SK-N-SH (cell line): ENCODE data around the gene MOSPD2. TPM values are rescaled to one million over a fixed set of nuclear protein-coding genes. Genes with fewer than 3 reads are reported as not detected.

Experiments used
- CTCF ChIA-PET: fragments of 300-600, 350-600 bp; formaldehyde crosslinking; extraction: SDS; loops from one replicate; lab custom pipeline; 2021; lab: Yijun Ruan, JAX
- POLR2A ChIA-PET: fragments of 350-600 bp; sonication (Branson Sonifier 250); formaldehyde crosslinking; extraction: SDS; loops from one replicate; lab custom pipeline; 2020; ENCODE audit warnings: antibody characterized with exemption, inconsistent platforms; lab: Yijun Ruan, JAX
- DNase-seq: peaks from one replicate; pipeline ENCODE4 v3.0.0; 2012
- H2AFZ ChIP-seq: fragments of 200-600 bp; sonication (generic); 2 replicates; pipeline ENCODE4 v1.8.1; 2016; ENCODE audit warnings: antibody characterized with exemption, mild to moderate bottlenecking, low read depth
- H3F3A ChIP-seq: fragments of 200-600 bp; sonication (generic); replicated peaks from 2 replicates; pipeline ENCODE3; 2016; ENCODE audit warnings: antibody characterized with exemption, mild to moderate bottlenecking; ENCODE audit not compliant: insufficient read depth
- H3K27ac ChIP-seq, 2 experiments: fragments of 200-500 bp in 1 of 2; fragments of 200-600 bp in 1 of 2; sonication (Bioruptor generic) in 1 of 2; sonication (generic), shearing (Covaris generic) in 1 of 2; 2 replicates each; pipeline versions ENCODE4 v1.5.1 to v1.6.1; 2014 to 2016; ENCODE audit warnings: low read depth in 2 of 2, inconsistent platforms in 1 of 2, low read length in 1 of 2, mild to moderate bottlenecking in 1 of 2, mixed read lengths in 1 of 2
- H3K27me3 ChIP-seq: fragments of 200-600 bp; sonication (generic), shearing (Covaris generic); 2 replicates; pipeline ENCODE4 v1.6.1; 2016; ENCODE audit warnings: mixed run types; ENCODE audit not compliant: insufficient read depth
- H3K36me3 ChIP-seq, 2 experiments: fragments of 200-500 bp in 1 of 2; fragments of 200-600 bp in 1 of 2; sonication (Bioruptor generic) in 1 of 2; sonication (generic) in 1 of 2; replicated peaks in 1 of 2; 2 replicates each; pipeline versions ENCODE3 to v1.5.1; 2014 to 2016; ENCODE audit warnings: low read length in 1 of 2, mild to moderate bottlenecking in 1 of 2; ENCODE audit not compliant: insufficient read depth in 2 of 2, control insufficient read depth in 1 of 2
- H3K4me1 ChIP-seq, 2 experiments: fragments of 200-500 bp in 1 of 2; fragments of 200-600 bp in 1 of 2; sonication (Bioruptor generic) in 1 of 2; sonication (generic), shearing (Covaris generic) in 1 of 2; 2 replicates each; pipeline versions ENCODE4 v1.5.1 to v1.6.1; 2014 to 2016; ENCODE audit warnings: low read depth in 1 of 2, low read length in 1 of 2, mixed run types in 1 of 2; ENCODE audit not compliant: insufficient read depth in 2 of 2, control insufficient read depth in 1 of 2
- H3K4me2 ChIP-seq: fragments of 200-600 bp; sonication (generic), shearing (Covaris generic); 2 replicates; pipeline ENCODE4 v1.6.1; 2017; ENCODE audit warnings: mixed run types
- H3K4me3 ChIP-seq, 2 experiments: fragments of 200-500 bp in 1 of 2; fragments of 200-600 bp in 1 of 2; sonication (Bioruptor generic) in 1 of 2; sonication (generic), shearing (Covaris generic) in 1 of 2; 2 replicates each; pipeline versions ENCODE4 v1.5.1 to v1.8.1; 2014 to 2016; ENCODE audit warnings: low read depth in 2 of 2, inconsistent platforms in 1 of 2, low read length in 1 of 2, mild to moderate bottlenecking in 1 of 2, mixed read lengths in 1 of 2, moderate library complexity in 1 of 2
- H3K79me2 ChIP-seq: fragments of 200-600 bp; sonication (generic); 2 replicates; pipeline ENCODE4 v1.8.1; 2017; ENCODE audit warnings: mild to moderate bottlenecking; ENCODE audit not compliant: insufficient read depth
- H3K9ac ChIP-seq: fragments of 200-600 bp; sonication (generic); 2 replicates; pipeline ENCODE4 v1.6.1; 2017; ENCODE audit warnings: mixed run types
- H3K9me2 ChIP-seq: fragments of 200-600 bp; sonication (generic); 2 replicates; pipeline ENCODE4 v1.6.1; 2017; ENCODE audit warnings: mixed run types
- H3K9me3 ChIP-seq: fragments of 200-600 bp; sonication (generic); 2 replicates; pipeline ENCODE4 v1.6.1; 2017; ENCODE audit warnings: mixed run types, mild to moderate bottlenecking, moderate library complexity
- H4K20me1 ChIP-seq: fragments of 200-600 bp; sonication (generic); 2 replicates; pipeline ENCODE4 v1.6.1; 2017; ENCODE audit warnings: mild to moderate bottlenecking, mixed run types; ENCODE audit not compliant: insufficient read depth
- FOXJ3 ChIP-seq: sonication (generic); formaldehyde crosslinking; IDR thresholded peaks from 2 replicates; pipeline ENCODE4 v1.5.1; 2020; ENCODE audit warnings: mild to moderate bottlenecking, missing genetic modification reagents
- FOXM1 ChIP-seq: IDR thresholded peaks from 2 replicates; pipeline ENCODE4 v1.4.0; 2012; ENCODE audit warnings: low read depth, mild to moderate bottlenecking
- NRF1 ChIP-seq: IDR thresholded peaks from 2 replicates; pipeline ENCODE4 v1.6.1; 2012; ENCODE audit warnings: low read depth, mild to moderate bottlenecking, low read length
- POLR2AphosphoS5 ChIP-seq: IDR thresholded peaks from 2 replicates; pipeline ENCODE4 v1.6.1; 2012; ENCODE audit warnings: low read depth, low read length
- RAD21 ChIP-seq: IDR thresholded peaks from 2 replicates; pipeline ENCODE4 v1.6.1; 2012; ENCODE audit warnings: mild to moderate bottlenecking, low read length
- RCOR1 ChIP-seq: fragments of 150-350 bp; IDR thresholded peaks from 2 replicates; pipeline ENCODE4 v1.6.1; 2017; ENCODE audit warnings: antibody characterized with exemption, low read length
- SIN3A ChIP-seq: IDR thresholded peaks from 2 replicates; pipeline ENCODE4 v1.6.1; 2012; ENCODE audit warnings: low read depth, mild to moderate bottlenecking, low read length, moderate library complexity, borderline replicate concordance
- SMC3 ChIP-seq: IDR thresholded peaks from 2 replicates; pipeline ENCODE4 v1.6.1; 2012; ENCODE audit warnings: low read depth, low read length, improper control_type of control experiment
- TEAD4 ChIP-seq: IDR thresholded peaks from 2 replicates; pipeline ENCODE4 v1.4.0; 2012; ENCODE audit warnings: mild to moderate bottlenecking, borderline replicate concordance; ENCODE audit not compliant: insufficient read depth
- YY1 ChIP-seq: IDR thresholded peaks from 2 replicates; pipeline ENCODE4 v1.4.0; 2012; ENCODE audit warnings: low read depth, mild to moderate bottlenecking
- WGBS: methylation state at CpG from one replicate; pipeline ENCODE4 v1.1.6; 2017; ENCODE audit warnings: low lambda C conversion rate; 5-methylcytosine and 5-hydroxymethylcytosine counted together
- polyA plus RNA-seq, 3 experiments: library from polyadenylated mRNA; depleted of rRNA; stranded (reverse); fragments of >200 nt; gene quantifications; 2 replicates each; pipeline ENCODE4 v1.2.3, GENCODE V29; 2012
- TF ChIP-seq, protein P1 (sequence below): IDR thresholded peaks from 2 replicates; pipeline ENCODE4 v1.4.0; 2012; ENCODE audit warnings: low read depth, borderline replicate concordance
- TF ChIP-seq, protein P2 (sequence below): IDR thresholded peaks from 2 replicates; pipeline ENCODE4 v1.4.0; 2012; ENCODE audit warnings: low read depth, borderline replicate concordance
- TF ChIP-seq, protein P3 (sequence below): IDR thresholded peaks from 2 replicates; pipeline ENCODE4 v1.6.1; 2012; ENCODE audit warnings: mild to moderate bottlenecking, low read depth, low read length, moderate library complexity
- TF ChIP-seq, protein P4 (sequence below): fragments of 150-350 bp; IDR thresholded peaks from 2 replicates; pipeline ENCODE4 v1.6.1; 2017; ENCODE audit warnings: antibody characterized with exemption, low read length, low read depth, borderline replicate concordance
- TF ChIP-seq, protein P5 (sequence below): fragments of 150-350 bp; IDR thresholded peaks from 2 replicates; pipeline ENCODE4 v1.6.1; 2016; ENCODE audit warnings: mild to moderate bottlenecking, low read depth, low read length
- TF ChIP-seq, protein P6 (sequence below): IDR thresholded peaks from 2 replicates; pipeline ENCODE4; 2012
- TF ChIP-seq, protein P7 (sequence below): fragments of 200-600 bp; sonication (generic); IDR thresholded peaks from 2 replicates; pipeline ENCODE4 v1.6.1; 2017; ENCODE audit warnings: antibody characterized with exemption, mild to moderate bottlenecking, moderate library complexity

MOSPD2 gene
- polyA plus RNA-seq, 1 of the 3 experiments (the other 2 are of a cell fraction), result 7.6 TPM

DNA sequence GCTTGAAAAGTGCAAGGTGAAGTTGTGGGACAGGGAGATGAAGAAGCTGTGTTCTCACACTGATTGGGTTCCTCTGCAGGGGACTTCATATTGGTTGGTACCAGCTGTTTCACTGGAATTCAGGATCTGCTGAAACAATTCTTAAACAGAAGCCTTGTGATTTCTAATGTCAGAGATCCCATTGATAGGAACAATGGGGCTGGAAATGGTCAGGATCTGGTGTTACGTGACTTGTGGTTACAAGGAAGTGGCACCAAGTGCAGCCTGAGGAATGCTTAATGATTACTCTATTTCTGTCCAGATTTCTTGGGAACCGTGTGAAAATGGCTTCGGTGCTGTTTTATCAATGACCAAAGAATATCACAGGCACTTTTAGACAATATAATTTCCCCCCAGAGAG lies 68.1 kb downstream of the MOSPD2 start:
- 50% methylated on average over 3 of the region's 3 CpGs for whole genome bisulfite sequencing
- H3K9me3 ChIP-seq, result no peaks in the 10 kb centered on the region
- H3K27me3 ChIP-seq, result no peaks in the 10 kb centered on the region
- no peaks in the 10 kb centered on the region for H3F3A ChIP-seq
- no peak overlapping the region for H3K4me2 ChIP-seq
- DNase-seq, result no peak
- CTCF ChIA-PET, result no interaction called here
- H3K4me3 ChIP-seq, result no peak overlapping the region
- H3K79me2 ChIP-seq, result no peaks in the 10 kb centered on the region
- H4K20me1 ChIP-seq, result no peaks in the 10 kb centered on the region
- H3K27ac ChIP-seq, result no peak overlapping the region
- TF ChIP-seq SMC3, result no peak
- TF ChIP-seq FOXJ3 (CRISPR knock-in tag), result no peak
- TF ChIP-seq, protein P1, sequence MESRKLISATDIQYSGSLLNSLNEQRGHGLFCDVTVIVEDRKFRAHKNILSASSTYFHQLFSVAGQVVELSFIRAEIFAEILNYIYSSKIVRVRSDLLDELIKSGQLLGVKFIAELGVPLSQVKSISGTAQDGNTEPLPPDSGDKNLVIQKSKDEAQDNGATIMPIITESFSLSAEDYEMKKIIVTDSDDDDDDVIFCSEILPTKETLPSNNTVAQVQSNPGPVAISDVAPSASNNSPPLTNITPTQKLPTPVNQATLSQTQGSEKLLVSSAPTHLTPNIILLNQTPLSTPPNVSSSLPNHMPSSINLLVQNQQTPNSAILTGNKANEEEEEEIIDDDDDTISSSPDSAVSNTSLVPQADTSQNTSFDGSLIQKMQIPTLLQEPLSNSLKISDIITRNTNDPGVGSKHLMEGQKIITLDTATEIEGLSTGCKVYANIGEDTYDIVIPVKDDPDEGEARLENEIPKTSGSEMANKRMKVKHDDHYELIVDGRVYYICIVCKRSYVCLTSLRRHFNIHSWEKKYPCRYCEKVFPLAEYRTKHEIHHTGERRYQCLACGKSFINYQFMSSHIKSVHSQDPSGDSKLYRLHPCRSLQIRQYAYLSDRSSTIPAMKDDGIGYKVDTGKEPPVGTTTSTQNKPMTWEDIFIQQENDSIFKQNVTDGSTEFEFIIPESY, result no peak
- TF ChIP-seq NRF1, result no peak
- TF ChIP-seq, protein P2, sequence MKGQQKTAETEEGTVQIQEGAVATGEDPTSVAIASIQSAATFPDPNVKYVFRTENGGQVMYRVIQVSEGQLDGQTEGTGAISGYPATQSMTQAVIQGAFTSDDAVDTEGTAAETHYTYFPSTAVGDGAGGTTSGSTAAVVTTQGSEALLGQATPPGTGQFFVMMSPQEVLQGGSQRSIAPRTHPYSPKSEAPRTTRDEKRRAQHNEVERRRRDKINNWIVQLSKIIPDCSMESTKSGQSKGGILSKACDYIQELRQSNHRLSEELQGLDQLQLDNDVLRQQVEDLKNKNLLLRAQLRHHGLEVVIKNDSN, result no peak
- no peak for TF ChIP-seq RAD21
- no peak for TF ChIP-seq TEAD4
- TF ChIP-seq, protein P3, sequence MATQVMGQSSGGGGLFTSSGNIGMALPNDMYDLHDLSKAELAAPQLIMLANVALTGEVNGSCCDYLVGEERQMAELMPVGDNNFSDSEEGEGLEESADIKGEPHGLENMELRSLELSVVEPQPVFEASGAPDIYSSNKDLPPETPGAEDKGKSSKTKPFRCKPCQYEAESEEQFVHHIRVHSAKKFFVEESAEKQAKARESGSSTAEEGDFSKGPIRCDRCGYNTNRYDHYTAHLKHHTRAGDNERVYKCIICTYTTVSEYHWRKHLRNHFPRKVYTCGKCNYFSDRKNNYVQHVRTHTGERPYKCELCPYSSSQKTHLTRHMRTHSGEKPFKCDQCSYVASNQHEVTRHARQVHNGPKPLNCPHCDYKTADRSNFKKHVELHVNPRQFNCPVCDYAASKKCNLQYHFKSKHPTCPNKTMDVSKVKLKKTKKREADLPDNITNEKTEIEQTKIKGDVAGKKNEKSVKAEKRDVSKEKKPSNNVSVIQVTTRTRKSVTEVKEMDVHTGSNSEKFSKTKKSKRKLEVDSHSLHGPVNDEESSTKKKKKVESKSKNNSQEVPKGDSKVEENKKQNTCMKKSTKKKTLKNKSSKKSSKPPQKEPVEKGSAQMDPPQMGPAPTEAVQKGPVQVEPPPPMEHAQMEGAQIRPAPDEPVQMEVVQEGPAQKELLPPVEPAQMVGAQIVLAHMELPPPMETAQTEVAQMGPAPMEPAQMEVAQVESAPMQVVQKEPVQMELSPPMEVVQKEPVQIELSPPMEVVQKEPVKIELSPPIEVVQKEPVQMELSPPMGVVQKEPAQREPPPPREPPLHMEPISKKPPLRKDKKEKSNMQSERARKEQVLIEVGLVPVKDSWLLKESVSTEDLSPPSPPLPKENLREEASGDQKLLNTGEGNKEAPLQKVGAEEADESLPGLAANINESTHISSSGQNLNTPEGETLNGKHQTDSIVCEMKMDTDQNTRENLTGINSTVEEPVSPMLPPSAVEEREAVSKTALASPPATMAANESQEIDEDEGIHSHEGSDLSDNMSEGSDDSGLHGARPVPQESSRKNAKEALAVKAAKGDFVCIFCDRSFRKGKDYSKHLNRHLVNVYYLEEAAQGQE, result no peak
- no peak for TF ChIP-seq FOXM1
- TF ChIP-seq, protein P4, sequence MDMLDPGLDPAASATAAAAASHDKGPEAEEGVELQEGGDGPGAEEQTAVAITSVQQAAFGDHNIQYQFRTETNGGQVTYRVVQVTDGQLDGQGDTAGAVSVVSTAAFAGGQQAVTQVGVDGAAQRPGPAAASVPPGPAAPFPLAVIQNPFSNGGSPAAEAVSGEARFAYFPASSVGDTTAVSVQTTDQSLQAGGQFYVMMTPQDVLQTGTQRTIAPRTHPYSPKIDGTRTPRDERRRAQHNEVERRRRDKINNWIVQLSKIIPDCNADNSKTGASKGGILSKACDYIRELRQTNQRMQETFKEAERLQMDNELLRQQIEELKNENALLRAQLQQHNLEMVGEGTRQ, result no peak
- TF ChIP-seq, protein P5, sequence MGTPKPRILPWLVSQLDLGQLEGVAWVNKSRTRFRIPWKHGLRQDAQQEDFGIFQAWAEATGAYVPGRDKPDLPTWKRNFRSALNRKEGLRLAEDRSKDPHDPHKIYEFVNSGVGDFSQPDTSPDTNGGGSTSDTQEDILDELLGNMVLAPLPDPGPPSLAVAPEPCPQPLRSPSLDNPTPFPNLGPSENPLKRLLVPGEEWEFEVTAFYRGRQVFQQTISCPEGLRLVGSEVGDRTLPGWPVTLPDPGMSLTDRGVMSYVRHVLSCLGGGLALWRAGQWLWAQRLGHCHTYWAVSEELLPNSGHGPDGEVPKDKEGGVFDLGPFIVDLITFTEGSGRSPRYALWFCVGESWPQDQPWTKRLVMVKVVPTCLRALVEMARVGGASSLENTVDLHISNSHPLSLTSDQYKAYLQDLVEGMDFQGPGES, result no peak
- TF ChIP-seq RCOR1, result no peak
- TF ChIP-seq, protein P6, sequence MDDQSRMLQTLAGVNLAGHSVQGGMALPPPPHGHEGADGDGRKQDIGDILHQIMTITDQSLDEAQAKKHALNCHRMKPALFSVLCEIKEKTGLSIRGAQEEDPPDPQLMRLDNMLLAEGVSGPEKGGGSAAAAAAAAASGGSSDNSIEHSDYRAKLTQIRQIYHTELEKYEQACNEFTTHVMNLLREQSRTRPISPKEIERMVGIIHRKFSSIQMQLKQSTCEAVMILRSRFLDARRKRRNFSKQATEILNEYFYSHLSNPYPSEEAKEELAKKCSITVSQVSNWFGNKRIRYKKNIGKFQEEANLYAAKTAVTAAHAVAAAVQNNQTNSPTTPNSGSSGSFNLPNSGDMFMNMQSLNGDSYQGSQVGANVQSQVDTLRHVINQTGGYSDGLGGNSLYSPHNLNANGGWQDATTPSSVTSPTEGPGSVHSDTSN, result no peak
- no peak for TF ChIP-seq SIN3A
- TF ChIP-seq YY1, result no peak
- TF ChIP-seq, protein P7, sequence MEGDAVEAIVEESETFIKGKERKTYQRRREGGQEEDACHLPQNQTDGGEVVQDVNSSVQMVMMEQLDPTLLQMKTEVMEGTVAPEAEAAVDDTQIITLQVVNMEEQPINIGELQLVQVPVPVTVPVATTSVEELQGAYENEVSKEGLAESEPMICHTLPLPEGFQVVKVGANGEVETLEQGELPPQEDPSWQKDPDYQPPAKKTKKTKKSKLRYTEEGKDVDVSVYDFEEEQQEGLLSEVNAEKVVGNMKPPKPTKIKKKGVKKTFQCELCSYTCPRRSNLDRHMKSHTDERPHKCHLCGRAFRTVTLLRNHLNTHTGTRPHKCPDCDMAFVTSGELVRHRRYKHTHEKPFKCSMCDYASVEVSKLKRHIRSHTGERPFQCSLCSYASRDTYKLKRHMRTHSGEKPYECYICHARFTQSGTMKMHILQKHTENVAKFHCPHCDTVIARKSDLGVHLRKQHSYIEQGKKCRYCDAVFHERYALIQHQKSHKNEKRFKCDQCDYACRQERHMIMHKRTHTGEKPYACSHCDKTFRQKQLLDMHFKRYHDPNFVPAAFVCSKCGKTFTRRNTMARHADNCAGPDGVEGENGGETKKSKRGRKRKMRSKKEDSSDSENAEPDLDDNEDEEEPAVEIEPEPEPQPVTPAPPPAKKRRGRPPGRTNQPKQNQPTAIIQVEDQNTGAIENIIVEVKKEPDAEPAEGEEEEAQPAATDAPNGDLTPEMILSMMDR, result no peak
- no peak for TF ChIP-seq POLR2AphosphoS5
- H3K4me1 ChIP-seq, result 0 out of 4 replicates have a peak, but pooled peaks cover 0 to 5% of the 10 kb centered on the region in 2 experiments
- H2AFZ ChIP-seq, result no peak overlapping the region
- H3K36me3 ChIP-seq, result no peaks in the 10 kb centered on the region
- no peak overlapping the region for H3K9ac ChIP-seq
- no peaks in the 10 kb centered on the region for H3K9me2 ChIP-seq
- POLR2A ChIA-PET, result no interaction called here
